Measurements from ENCODE around the gene C20orf144.

DNA sequence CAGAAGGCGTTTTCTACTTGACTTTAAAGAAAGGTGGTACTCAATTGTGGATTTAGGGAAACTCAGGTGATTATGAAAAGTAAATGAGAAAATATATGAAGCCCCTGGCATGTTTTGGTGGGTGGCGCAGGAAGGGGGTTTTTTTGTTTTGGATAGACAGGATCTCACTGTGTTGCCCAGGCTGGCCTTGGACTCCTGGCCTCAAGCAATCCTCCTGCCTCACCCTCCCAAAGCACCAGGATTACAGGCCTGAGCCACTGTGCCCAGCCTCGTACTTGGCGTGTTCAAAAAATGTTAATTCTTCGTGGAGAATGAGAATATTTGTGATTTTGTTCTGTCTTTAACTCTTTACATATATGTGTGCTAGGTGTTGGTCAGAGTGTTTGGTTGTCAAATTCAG, 32.1 kb upstream of the C20orf144 start:
- TF ChIP-seq CTCF (IDR thresholded peaks at IDR 0.05; ENCODE audit: low read depth, low read length) (no peak), EZH2phosphoT487 (IDR thresholded peaks at IDR 0.05; ENCODE audit: low read depth) (no peak)

Measured in OCI-LY3 (cell line).